ENCODE measurements around the gene CA4.
"Not testable (repeated sequence)": the region's sequence is repeated elsewhere in the genome, so short reads cannot be mapped to it uniquely, and the experiment has no call there.

CA4 gene

GRCh38 chr17:60108712-60109111 is 41.1 kb upstream of the CA4 start:
- no peak for TF ChIP-seq CTCF (IDR thresholded peaks at IDR 0.05; ENCODE audit: low read depth, low read length)
- DNase-seq (ENCODE audit: extremely low read depth, low read depth), result no peak

GRCh38 chr17:60109161-60109560 is 40.6 kb upstream of the CA4 start:
- TF ChIP-seq CTCF (IDR thresholded peaks at IDR 0.05; ENCODE audit: low read depth, low read length), result no peak
- DNase-seq (ENCODE audit: extremely low read depth, low read depth), result no peak

GRCh38 chr17:60110586-60110985 is 39.2 kb upstream of the CA4 start:
- no peak for DNase-seq (ENCODE audit: extremely low read depth, low read depth)
- TF ChIP-seq CTCF (IDR thresholded peaks at IDR 0.05; ENCODE audit: low read depth, low read length), result no peak

GRCh38 chr17:60111661-60112060 is 38.1 kb upstream of the CA4 start:
- not testable (repeated sequence) for DNase-seq (ENCODE audit: extremely low read depth, low read depth)

GRCh38 chr17:60115364-60115763 is 34.4 kb upstream of the CA4 start:
- DNase-seq (ENCODE audit: extremely low read depth, low read depth), result not testable (repeated sequence)

GRCh38 chr17:60116196-60116595 is 33.6 kb upstream of the CA4 start:
- not testable (repeated sequence) for DNase-seq (ENCODE audit: extremely low read depth, low read depth)

- DNase-seq (ENCODE audit: extremely low read depth, low read depth), result not testable (repeated sequence)
Measured at GRCh38 chr17:60119162-60119561, 30.6 kb upstream of the CA4 start.

- DNase-seq (ENCODE audit: extremely low read depth, low read depth), result not testable (repeated sequence)
Measured at GRCh38 chr17:60119807-60120748, 29.7 kb upstream of the CA4 start.

- no peak for TF ChIP-seq CTCF (IDR thresholded peaks at IDR 0.05; ENCODE audit: low read depth, low read length)
- DNase-seq (ENCODE audit: extremely low read depth, low read depth), result no peak
Measured at GRCh38 chr17:60127068-60128064, 22.4 kb upstream of the CA4 start.

Measured in AG09319 (cell line).